ENCODE measurements around the gene UFC1. TPM values are rescaled to one million over a fixed set of nuclear protein-coding genes. Genes with fewer than 3 reads are reported as not detected.

The UFC1 gene
- total RNA-seq, 1 experiment from 2014 or later = 127 TPM

DNA sequence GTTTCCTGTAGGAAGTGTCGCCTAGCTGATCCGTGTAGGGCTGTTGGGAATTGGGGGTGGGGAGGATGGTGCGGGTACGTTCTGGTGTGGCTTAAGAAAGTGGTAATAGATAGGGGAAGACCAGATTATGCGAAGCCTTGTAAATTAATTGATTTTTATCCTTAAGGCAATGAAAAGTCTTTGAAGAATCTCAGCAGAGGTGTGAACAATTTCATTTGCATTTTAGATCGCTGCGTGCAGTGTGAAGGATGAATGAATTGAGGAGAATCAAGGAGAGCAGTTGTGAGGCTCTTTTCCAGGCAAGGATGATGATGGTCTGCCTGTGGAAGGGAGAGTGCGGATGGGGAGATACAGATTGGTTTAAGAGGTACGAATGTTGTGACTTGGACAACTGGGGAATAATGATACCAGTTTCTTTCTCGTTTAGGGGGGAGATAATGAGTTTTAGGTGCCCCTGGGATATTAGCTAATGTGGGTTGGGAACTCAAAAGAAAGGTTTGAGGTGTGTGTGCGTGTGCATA, 20.5 kb upstream of the UFC1 start:
- intact Hi-C loops (cut with micrococcal nuclease; ENCODE audit: unreplicated experiment) (no loop called here), in situ Hi-C loops (cut with HindIII; ENCODE audit: low pct_unique_long_range_greater_than_20kb, low sequenced_read_pairs) (no loop called here)
- Histone ChIP-seq H3K4me1 (ENCODE audit: control insufficient read depth, insufficient read depth, low read length) (peaks cover 14% of the 10 kb centered on the region), H3K27me3 (ENCODE audit: control insufficient read depth, insufficient read depth, low read length) (no peaks in the 10 kb centered on the region), H3K36me3 (ENCODE audit: control insufficient read depth, insufficient read depth, low read length) (peaks cover 10% of the 10 kb centered on the region), H3K4me3 (ENCODE audit: low read depth in 2 of 2, low read length in 2 of 2) (peak overlapping the region; percentile 96 to 99), H3K27ac (ENCODE audit: low read length) (peak overlapping the region; percentile 99), H3K9me3 (ENCODE audit: control insufficient read depth, insufficient read depth, low read depth, low read length) (no peaks in the 10 kb centered on the region)
- POLR2A ChIA-PET = interaction anchor here (0.5 to 1.4 kb wide), 3 partner anchors 15 to 33 kb away, joined by 3 to 8 read pairs (median 5); no protein-coding TSS in a partner anchor
- BruUV-seq (replicated peaks) = TSS peak; percentile 91
- DNase-seq (ENCODE audit: low read depth, low spot score) (no peak), ATAC-seq (peak; percentile 54)
- TF ChIP-seq, protein P1, sequence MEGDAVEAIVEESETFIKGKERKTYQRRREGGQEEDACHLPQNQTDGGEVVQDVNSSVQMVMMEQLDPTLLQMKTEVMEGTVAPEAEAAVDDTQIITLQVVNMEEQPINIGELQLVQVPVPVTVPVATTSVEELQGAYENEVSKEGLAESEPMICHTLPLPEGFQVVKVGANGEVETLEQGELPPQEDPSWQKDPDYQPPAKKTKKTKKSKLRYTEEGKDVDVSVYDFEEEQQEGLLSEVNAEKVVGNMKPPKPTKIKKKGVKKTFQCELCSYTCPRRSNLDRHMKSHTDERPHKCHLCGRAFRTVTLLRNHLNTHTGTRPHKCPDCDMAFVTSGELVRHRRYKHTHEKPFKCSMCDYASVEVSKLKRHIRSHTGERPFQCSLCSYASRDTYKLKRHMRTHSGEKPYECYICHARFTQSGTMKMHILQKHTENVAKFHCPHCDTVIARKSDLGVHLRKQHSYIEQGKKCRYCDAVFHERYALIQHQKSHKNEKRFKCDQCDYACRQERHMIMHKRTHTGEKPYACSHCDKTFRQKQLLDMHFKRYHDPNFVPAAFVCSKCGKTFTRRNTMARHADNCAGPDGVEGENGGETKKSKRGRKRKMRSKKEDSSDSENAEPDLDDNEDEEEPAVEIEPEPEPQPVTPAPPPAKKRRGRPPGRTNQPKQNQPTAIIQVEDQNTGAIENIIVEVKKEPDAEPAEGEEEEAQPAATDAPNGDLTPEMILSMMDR (IDR thresholded peaks at IDR 0.05) = no peak
- TF ChIP-seq SIN3A (IDR thresholded peaks at IDR 0.05; ENCODE audit: borderline replicate concordance, insufficient read depth, low read depth, low read length) = 0 out of 2 replicates have a peak, but pooled peaks have one; percentile 3
- CTCF ChIA-PET = interaction anchor here (0.7 kb wide), 1 partner anchor 135 kb away, joined by 3 read pairs; no protein-coding TSS in a partner anchor

DNA sequence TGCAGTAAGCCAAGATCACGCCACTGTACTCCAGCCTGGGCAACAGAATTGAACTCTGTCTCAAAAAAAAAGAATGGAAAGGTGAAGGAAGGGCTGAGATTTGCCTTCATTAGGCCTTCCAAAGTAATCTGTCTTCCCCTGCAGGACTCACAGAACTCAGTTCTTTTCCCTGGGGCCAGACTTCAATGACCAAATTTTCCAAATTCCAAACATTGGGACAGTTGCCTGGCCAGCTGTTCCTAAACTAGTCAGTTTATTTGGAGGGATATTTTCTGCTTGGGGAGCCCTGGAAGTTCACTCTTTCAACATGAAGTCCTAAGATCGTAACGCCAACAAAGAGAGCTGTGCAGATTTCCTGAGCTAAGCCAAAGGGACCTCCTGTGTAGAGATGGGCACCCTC, 15.9 kb upstream of the UFC1 start:
- intact Hi-C loops (cut with micrococcal nuclease; ENCODE audit: unreplicated experiment) = no loop called here

More for the DNA sequence above, 15.9 kb upstream of the UFC1 start:
- H3K4me3 ChIP-seq (ENCODE audit: low read depth in 2 of 2, low read length in 2 of 2) = no peak overlapping the region
- ChIA-PET CTCF (no interaction called here), POLR2A (interaction anchor here (0.9 kb wide), 1 partner anchor 21 kb away, joined by 7 read pairs; the partner anchor contains the start of genes NIT1 and PFDN2)
- no peaks in the 10 kb centered on the region for H3K4me1 ChIP-seq (ENCODE audit: control insufficient read depth, insufficient read depth, low read length)
- TF ChIP-seq, protein P1 (IDR thresholded peaks at IDR 0.05) = no peak
- no peak for TF ChIP-seq TCF7L2 (IDR thresholded peaks at IDR 0.05; ENCODE audit: low read depth, low read length)
- no peak for TF ChIP-seq SIN3A (IDR thresholded peaks at IDR 0.05; ENCODE audit: borderline replicate concordance, insufficient read depth, low read depth, low read length)
- TF ChIP-seq, protein P2, sequence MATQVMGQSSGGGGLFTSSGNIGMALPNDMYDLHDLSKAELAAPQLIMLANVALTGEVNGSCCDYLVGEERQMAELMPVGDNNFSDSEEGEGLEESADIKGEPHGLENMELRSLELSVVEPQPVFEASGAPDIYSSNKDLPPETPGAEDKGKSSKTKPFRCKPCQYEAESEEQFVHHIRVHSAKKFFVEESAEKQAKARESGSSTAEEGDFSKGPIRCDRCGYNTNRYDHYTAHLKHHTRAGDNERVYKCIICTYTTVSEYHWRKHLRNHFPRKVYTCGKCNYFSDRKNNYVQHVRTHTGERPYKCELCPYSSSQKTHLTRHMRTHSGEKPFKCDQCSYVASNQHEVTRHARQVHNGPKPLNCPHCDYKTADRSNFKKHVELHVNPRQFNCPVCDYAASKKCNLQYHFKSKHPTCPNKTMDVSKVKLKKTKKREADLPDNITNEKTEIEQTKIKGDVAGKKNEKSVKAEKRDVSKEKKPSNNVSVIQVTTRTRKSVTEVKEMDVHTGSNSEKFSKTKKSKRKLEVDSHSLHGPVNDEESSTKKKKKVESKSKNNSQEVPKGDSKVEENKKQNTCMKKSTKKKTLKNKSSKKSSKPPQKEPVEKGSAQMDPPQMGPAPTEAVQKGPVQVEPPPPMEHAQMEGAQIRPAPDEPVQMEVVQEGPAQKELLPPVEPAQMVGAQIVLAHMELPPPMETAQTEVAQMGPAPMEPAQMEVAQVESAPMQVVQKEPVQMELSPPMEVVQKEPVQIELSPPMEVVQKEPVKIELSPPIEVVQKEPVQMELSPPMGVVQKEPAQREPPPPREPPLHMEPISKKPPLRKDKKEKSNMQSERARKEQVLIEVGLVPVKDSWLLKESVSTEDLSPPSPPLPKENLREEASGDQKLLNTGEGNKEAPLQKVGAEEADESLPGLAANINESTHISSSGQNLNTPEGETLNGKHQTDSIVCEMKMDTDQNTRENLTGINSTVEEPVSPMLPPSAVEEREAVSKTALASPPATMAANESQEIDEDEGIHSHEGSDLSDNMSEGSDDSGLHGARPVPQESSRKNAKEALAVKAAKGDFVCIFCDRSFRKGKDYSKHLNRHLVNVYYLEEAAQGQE (IDR thresholded peaks at IDR 0.05; ENCODE audit: insufficient read depth in 1 of 2, low read depth in 2 of 2, low read length in 1 of 2) = no peak
- no peak for TF ChIP-seq POLR2AphosphoS5 (IDR thresholded peaks at IDR 0.05; ENCODE audit: low read depth, low read length)
- no peak overlapping the region for H3K27ac ChIP-seq (ENCODE audit: low read length)
- in situ Hi-C loops (cut with HindIII; ENCODE audit: low pct_unique_long_range_greater_than_20kb, low sequenced_read_pairs) = no loop called here
- DNase-seq (ENCODE audit: low read depth, low spot score) (no peak), ATAC-seq (no peak)
- no peaks in the 10 kb centered on the region for H3K9me3 ChIP-seq (ENCODE audit: control insufficient read depth, insufficient read depth, low read depth, low read length)
- no TSS peak for BruUV-seq (replicated peaks)
- H3K27me3 ChIP-seq (ENCODE audit: control insufficient read depth, insufficient read depth, low read length) = no peaks in the 10 kb centered on the region
- no peaks in the 10 kb centered on the region; the same call in 1 of the 2 replicates for H3K36me3 ChIP-seq (ENCODE audit: control insufficient read depth, insufficient read depth, low read length)
